K562 (cell line): ENCODE results near the gene IZUMO4. TPM values are rescaled to one million over a fixed set of nuclear protein-coding genes. Genes with fewer than 3 reads are reported as not detected.

ENCODE experiments used
- ATAC-seq: fragments of 200-7000 bp; cut with Tn5 transposase; 3 replicates; pipeline ENCODE4 v1.9.1; 2020; ENCODE audit warnings: moderate library complexity
- BruUV-seq: library from RNA; stranded (reverse); fragments of 400-500 nt; replicated peaks from 2 replicates; lab custom pipeline; 2021; lab: Mats Ljungman, UMichigan
- CTCF ChIA-PET: fragments of 300-600 bp; formaldehyde crosslinking; extraction: SDS; loops from one replicate; lab custom pipeline; 2021; ENCODE audit warnings: low intra/inter-chr PET ratio; lab: Yijun Ruan, JAX
- POLR2A ChIA-PET: fragments of 300-600, 350-650 bp; sonication (Branson Sonifier 250); formaldehyde crosslinking; extraction: SDS; loops from one replicate; lab custom pipeline; 2021; ENCODE audit warnings: antibody characterized with exemption, inconsistent platforms; lab: Yijun Ruan, JAX
- DNase-seq, 4 experiments: peaks; one replicate each; pipeline versions ENCODE4 v3.0.0 to v3.0.0-alpha.2; 2011 to 2018; ENCODE audit warnings: low spot score in 3 of 4, mixed read lengths in 3 of 4; ENCODE audit errors: extremely low read depth in 1 of 4
- FAIRE-seq: peaks from 2 replicates; lab custom pipeline; 2011; peaks lifted over from hg19 to GRCh38; lab: Jason Lieb, UNC
- H2AFZ ChIP-seq: 2 replicates; pipeline ENCODE4 v1.6.0; 2011; ENCODE audit warnings: low read depth, low read length, control low read depth, inconsistent platforms
- H3K27ac ChIP-seq: fragments of 200-600 bp; 3 replicates; pipeline ENCODE4 v1.8.0; 2011; ENCODE audit warnings: low read depth, mild to moderate bottlenecking, control low read depth, inconsistent platforms, low read length, moderate library complexity, mixed read lengths; ENCODE audit errors: extremely low read depth
- H3K27me3 ChIP-seq, 2 experiments: fragments of 300-600 bp in 1 of 2; 2 replicates in 1 of 2; 3 replicates in 1 of 2; pipeline versions ENCODE4 v1.6.0 to v1.8.0; 2011; ENCODE audit warnings: inconsistent platforms in 2 of 2, low read length in 2 of 2, mild to moderate bottlenecking in 1 of 2, mixed read lengths in 1 of 2, moderate library complexity in 1 of 2; ENCODE audit not compliant: control insufficient read depth in 2 of 2, insufficient read depth in 2 of 2
- H3K36me3 ChIP-seq: fragments of 300-600 bp; 3 replicates; pipeline ENCODE4 v1.8.0; 2011; ENCODE audit warnings: mild to moderate bottlenecking, low read length, inconsistent platforms; ENCODE audit not compliant: control insufficient read depth, insufficient read depth
- H3K4me1 ChIP-seq, 2 experiments: fragments of 200-600 bp in 1 of 2; replicated peaks in 1 of 2; 2 replicates in 1 of 2; 3 replicates in 1 of 2; pipeline versions ENCODE4 v1.5.1 to v1.8.0; 2011; ENCODE audit warnings: inconsistent platforms in 2 of 2, low read length in 2 of 2, mild to moderate bottlenecking in 1 of 2, mixed read lengths in 1 of 2, moderate library complexity in 1 of 2; ENCODE audit not compliant: control insufficient read depth in 2 of 2, insufficient read depth in 2 of 2
- H3K4me2 ChIP-seq: 2 replicates; pipeline ENCODE4 v1.6.1; 2011; ENCODE audit warnings: low read length, control low read depth, inconsistent platforms, mixed read lengths; ENCODE audit not compliant: insufficient read depth
- H3K4me3 ChIP-seq: fragments of 200-600 bp; sonication (generic), shearing (Covaris generic); 2 replicates; pipeline ENCODE4 v1.5.1; 2016; ENCODE audit warnings: control low read depth, inconsistent platforms
- H3K79me2 ChIP-seq: fragments of 200-600 bp; 3 replicates; pipeline ENCODE4 v1.8.0; 2011; ENCODE audit warnings: low read length, inconsistent platforms; ENCODE audit not compliant: control insufficient read depth, insufficient read depth
- H3K9ac ChIP-seq, 2 experiments: 2 replicates each; pipeline versions ENCODE4 v1.6.0 to v1.6.1; 2011; ENCODE audit warnings: low read depth in 2 of 2, low read length in 2 of 2, control low read depth in 1 of 2, inconsistent platforms in 1 of 2, mild to moderate bottlenecking in 1 of 2, mixed read lengths in 1 of 2; ENCODE audit not compliant: insufficient read depth in 1 of 2
- H3K9me1 ChIP-seq: one replicate; pipeline ENCODE4 v1.6.0; 2011; ENCODE audit warnings: inconsistent platforms, mild to moderate bottlenecking, low read length, moderate library complexity; ENCODE audit not compliant: control insufficient read depth, insufficient read depth
- H3K9me3 ChIP-seq: replicated peaks from 2 replicates; pipeline ENCODE4 v1.5.1; 2011; ENCODE audit warnings: low read depth, low read length, inconsistent platforms; ENCODE audit not compliant: control insufficient read depth, insufficient read depth
- H4K20me1 ChIP-seq: replicated peaks from 2 replicates; pipeline ENCODE4 v1.6.1; 2011; ENCODE audit warnings: low read length, inconsistent platforms, mixed read lengths; ENCODE audit not compliant: control insufficient read depth, insufficient read depth
- WGBS: fragments of 100-300 bp; shearing (Covaris generic); methylation state at CpG from one replicate; pipeline ENCODE4 v1.1.6; 2016; ENCODE audit warnings: low coverage, mixed read lengths; ENCODE audit not compliant: insufficient coverage; ENCODE audit errors: missing lambda C conversion rate; 5-methylcytosine and 5-hydroxymethylcytosine counted together
- in situ Hi-C: fragments of 300-500 bp; cut with MboI; formaldehyde crosslinking; loops from 4 replicates; pipeline ENCODE4 v1.15.0; 2018; ENCODE audit warnings: inconsistent platforms, mixed read lengths
- intact Hi-C: fragments of 100-400 bp; cut with micrococcal nuclease; formaldehyde crosslinking; loops from 2 replicates; pipeline ENCODE4 v1.14.2; 2022
- polyA plus RNA-seq, 8 experiments: library from polyadenylated mRNA; depleted of rRNA in 4 of 8; stranded (reverse) in 5 of 8; unstranded in 3 of 8; fragments of >200 nt; fragmentation: Nextera tagmentation in 2 of 8; fragmentation: Illumina TruSeq in 1 of 8; extraction: Ambion mirVana in 2 of 8; extraction: Trizol in 1 of 8; gene quantifications; 2 replicates each; pipeline versions ENCODE4 v1.2.1 to v1.2.3, GENCODE V29; 2011 to 2014; ENCODE audit warnings: inconsistent platforms in 1 of 8, missing spikeins in 1 of 8
- total RNA-seq, 7 experiments: library from RNA; depleted of rRNA in 6 of 7; stranded (reverse); fragments of >200 nt in 6 of 7; fragmentation: Illumina TruSeq in 2 of 7; extraction: Trizol in 2 of 7; gene quantifications; 2 replicates each; pipeline versions ENCODE4 v1.2.1 to v1.2.3, GENCODE V29; 2011 to 2021; ENCODE audit warnings: low replicate concordance in 1 of 7
- TF ChIP-seq, protein P1 (sequence below): sonication (generic); formaldehyde crosslinking; IDR thresholded peaks from 2 replicates; pipeline ENCODE4 v1.8.0; 2022; ENCODE audit warnings: missing genetic modification reagents, mild to moderate bottlenecking, borderline replicate concordance

The IZUMO4 gene
- total and polyA plus RNA-seq, 9 of the 15 experiments (the other 6 are each of a cell fraction or from before 2014, with no cell fraction given), result 0.07 to 3.9 (median 1.2) TPM

DNA sequence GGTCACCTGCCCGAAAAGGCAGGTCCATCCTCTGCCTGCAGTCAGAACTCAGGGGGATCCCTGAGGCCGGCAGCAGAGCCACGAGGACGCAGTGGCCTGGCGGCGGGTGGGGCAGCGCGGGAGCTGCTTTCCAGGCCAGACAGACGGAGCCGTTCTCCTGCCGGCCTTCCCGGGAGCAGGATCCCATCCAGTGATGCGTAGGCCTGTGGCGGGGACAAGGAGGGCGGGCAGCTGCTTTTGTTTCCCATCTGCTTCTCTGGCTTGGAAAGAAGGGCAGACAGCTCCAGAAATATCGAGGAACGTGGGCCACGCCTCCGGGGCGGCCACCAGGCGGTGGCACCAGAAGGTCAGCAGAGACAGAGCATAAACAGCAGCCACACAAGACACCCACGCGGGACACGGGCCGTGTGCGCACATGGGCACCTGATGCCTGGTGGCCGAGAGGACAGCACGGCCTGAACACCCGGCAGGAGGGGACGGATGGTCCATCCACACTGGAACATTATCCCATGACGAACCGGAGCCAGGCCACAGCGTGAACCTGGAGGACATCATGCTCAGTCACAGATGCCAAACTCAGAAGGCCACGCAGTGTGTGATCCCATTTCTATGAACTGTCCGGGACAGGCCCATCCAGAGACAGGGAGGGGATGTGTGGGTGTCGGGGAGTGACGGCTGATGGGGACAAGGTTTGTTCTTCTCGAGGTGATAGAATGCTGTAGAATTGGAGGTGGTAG is 31.8 kb upstream of the IZUMO4 start:
- H3K4me1 ChIP-seq, result peaks cover 15 to 54% of the 10 kb centered on the region in 2 experiments

More for the DNA sequence above, 31.8 kb upstream of the IZUMO4 start:
- in situ Hi-C loops, result loop anchor here (5.0 kb wide), 1 partner anchor 43 kb away; no protein-coding TSS in a partner anchor
- Histone ChIP-seq H3K4me3 (no peak overlapping the region), H3K27ac (no peak overlapping the region), H3K36me3 (no peaks in the 10 kb centered on the region), H4K20me1 (no peaks in the 10 kb centered on the region), H2AFZ (peak overlapping the region; percentile 41; the same call in 1 of the 2 replicates), H3K9ac (peak overlapping the region in 1 of 2 experiments; percentile 81; a peak in 2 of 4 replicates), H3K27me3 (no peaks in the 10 kb centered on the region), H3K9me1 (no peaks in the 10 kb centered on the region), H3K9me3 (no peaks in the 10 kb centered on the region), H3K79me2 (peaks cover 9% of the 10 kb centered on the region; the same call in 2 of the 3 replicates)
- 87% methylated on average over 27 of the region's 38 CpGs for WGBS
- ATAC-seq (no peak), FAIRE-seq (no peak)
- ChIA-PET CTCF (no interaction called here), POLR2A (no interaction called here)
- no TSS peak for BruUV-seq
- intact Hi-C loops, result loop anchor here (5.0 kb wide), 1 partner anchor 138 kb away; no protein-coding TSS in a partner anchor
- TF ChIP-seq, protein P1, sequence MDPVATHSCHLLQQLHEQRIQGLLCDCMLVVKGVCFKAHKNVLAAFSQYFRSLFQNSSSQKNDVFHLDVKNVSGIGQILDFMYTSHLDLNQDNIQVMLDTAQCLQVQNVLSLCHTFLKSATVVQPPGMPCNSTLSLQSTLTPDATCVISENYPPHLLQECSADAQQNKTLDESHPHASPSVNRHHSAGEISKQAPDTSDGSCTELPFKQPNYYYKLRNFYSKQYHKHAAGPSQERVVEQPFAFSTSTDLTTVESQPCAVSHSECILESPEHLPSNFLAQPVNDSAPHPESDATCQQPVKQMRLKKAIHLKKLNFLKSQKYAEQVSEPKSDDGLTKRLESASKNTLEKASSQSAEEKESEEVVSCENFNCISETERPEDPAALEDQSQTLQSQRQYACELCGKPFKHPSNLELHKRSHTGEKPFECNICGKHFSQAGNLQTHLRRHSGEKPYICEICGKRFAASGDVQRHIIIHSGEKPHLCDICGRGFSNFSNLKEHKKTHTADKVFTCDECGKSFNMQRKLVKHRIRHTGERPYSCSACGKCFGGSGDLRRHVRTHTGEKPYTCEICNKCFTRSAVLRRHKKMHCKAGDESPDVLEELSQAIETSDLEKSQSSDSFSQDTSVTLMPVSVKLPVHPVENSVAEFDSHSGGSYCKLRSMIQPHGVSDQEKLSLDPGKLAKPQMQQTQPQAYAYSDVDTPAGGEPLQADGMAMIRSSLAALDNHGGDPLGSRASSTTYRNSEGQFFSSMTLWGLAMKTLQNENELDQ (CRISPR knock-in tag), result no peak
- TF ChIP-seq, all 486 proteins: peak for 0
- H3K4me2 ChIP-seq, result no peak overlapping the region
- no peak for DNase-seq
